ENCODE results near the gene SLC35E4. TPM values are rescaled to one million over a fixed set of nuclear protein-coding genes. Genes with fewer than 3 reads are reported as not detected.

Gene SLC35E4
- total RNA-seq, 1 donor from 2014 or later, result 3.4 TPM

DNA sequence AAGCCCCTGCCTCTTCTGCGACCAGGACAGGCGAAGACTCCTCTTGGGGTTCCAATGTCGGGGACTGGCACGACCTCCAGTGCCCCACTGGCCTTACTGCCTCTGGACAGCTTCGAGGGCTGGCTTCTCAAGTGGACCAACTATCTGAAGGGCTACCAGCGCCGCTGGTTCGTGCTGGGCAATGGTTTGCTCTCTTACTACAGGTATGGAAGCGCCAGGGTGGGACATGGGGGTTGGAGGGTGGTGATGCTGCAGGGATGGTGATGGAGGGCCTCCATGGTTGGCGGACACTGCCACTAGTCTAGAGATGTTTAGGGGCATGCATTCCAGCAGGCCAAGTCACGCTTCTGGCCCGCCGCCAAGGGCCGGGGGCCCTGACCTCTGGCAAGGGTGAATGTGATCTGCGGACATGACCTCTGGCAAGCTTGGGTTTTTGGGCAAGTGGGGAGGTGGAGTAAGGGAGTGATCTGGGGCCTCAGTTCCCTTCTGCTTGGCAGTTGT is 59.8 kb downstream of the SLC35E4 start:
- DNase-seq (ENCODE audit: extremely low spot score, unreplicated experiment), result no peak
- no peaks in the 10 kb centered on the region for H3K9me3 Mint-ChIP-seq
- H3K4me1 Mint-ChIP-seq (ENCODE audit: unreplicated experiment), result peaks cover 15% of the 10 kb centered on the region
- H3K27ac Mint-ChIP-seq, result peak overlapping the region; percentile 24
- peak overlapping the region; percentile 86 for H3K4me3 Mint-ChIP-seq
- H3K27me3 Mint-ChIP-seq, result peaks cover 17% of the 10 kb centered on the region
- H3K36me3 Mint-ChIP-seq, result no peaks in the 10 kb centered on the region
- TF ChIP-seq, protein P1, sequence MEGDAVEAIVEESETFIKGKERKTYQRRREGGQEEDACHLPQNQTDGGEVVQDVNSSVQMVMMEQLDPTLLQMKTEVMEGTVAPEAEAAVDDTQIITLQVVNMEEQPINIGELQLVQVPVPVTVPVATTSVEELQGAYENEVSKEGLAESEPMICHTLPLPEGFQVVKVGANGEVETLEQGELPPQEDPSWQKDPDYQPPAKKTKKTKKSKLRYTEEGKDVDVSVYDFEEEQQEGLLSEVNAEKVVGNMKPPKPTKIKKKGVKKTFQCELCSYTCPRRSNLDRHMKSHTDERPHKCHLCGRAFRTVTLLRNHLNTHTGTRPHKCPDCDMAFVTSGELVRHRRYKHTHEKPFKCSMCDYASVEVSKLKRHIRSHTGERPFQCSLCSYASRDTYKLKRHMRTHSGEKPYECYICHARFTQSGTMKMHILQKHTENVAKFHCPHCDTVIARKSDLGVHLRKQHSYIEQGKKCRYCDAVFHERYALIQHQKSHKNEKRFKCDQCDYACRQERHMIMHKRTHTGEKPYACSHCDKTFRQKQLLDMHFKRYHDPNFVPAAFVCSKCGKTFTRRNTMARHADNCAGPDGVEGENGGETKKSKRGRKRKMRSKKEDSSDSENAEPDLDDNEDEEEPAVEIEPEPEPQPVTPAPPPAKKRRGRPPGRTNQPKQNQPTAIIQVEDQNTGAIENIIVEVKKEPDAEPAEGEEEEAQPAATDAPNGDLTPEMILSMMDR (conservative IDR thresholded peaks at IDR 0.05), result no peak

DNA sequence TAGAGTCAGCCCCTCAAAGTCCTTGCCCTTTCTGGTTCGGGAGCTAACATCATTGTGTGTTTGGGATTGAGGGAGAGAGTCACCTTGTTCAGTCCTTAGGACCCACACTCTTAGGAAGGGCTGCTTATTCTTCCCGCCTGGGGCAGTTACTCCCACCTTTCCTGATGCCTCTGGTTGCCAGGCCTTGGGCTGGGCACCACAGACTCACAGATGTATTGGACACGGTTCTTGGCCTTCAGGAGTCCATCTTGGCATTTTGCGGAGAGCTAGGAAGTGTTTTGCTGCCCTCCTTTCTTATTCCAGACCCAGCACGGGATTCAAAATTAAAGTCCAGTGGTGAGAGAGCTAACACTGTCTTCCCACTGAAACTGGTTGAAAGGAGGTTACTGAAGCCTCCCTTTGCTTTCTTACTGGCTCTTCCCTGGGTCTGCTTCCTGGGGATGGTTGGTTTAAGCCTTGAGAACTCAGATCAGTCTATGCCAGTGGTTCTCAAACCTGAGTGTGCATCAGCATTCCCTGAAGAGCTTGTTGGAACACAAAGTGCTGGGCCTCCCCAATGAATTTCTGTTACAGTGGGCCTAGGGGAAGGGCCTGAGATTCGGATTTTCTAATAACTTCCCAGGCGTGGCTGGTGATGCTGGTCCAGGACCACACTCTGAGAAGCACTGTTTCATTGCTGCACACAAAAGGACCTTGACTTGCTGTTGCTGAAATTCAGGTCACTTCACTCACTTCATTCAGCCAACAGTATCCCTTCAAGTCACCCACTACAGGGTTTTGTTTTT is 60.5 kb downstream of the SLC35E4 start:
- H3K4me3 Mint-ChIP-seq, result peak overlapping the region; percentile 86
- H3K36me3 Mint-ChIP-seq, result no peaks in the 10 kb centered on the region
- peaks cover 17% of the 10 kb centered on the region for H3K27me3 Mint-ChIP-seq
- H3K4me1 Mint-ChIP-seq (ENCODE audit: unreplicated experiment), result peaks cover 15% of the 10 kb centered on the region
- no peaks in the 10 kb centered on the region for H3K9me3 Mint-ChIP-seq
- H3K27ac Mint-ChIP-seq, result peak overlapping the region; percentile 24
- TF ChIP-seq, protein P1 (conservative IDR thresholded peaks at IDR 0.05), result no peak
- no peak for DNase-seq (ENCODE audit: extremely low spot score, unreplicated experiment)

Other genes starting within 250 kb of the SLC35E4 start
- gene RNF215, start 248.4 kb upstream of the SLC35E4 start, total RNA-seq (ENCODE audit: low replicate concordance), result 16.9 and 29.2 TPM in 2 replicates
- 7.9 and 9.6 TPM in 2 replicates for gene SEC14L2, start 238.8 kb upstream of the SLC35E4 start, total RNA-seq (ENCODE audit: low replicate concordance)
- 16.1 and 20.6 TPM in 2 replicates for gene MTFP1, start 210.0 kb upstream of the SLC35E4 start, total RNA-seq (ENCODE audit: low replicate concordance)
- gene SEC14L3, start 163.8 kb upstream of the SLC35E4 start, total RNA-seq (ENCODE audit: low replicate concordance), result not detected in 2 replicates
- not detected in 2 replicates for gene SEC14L4, start 130.1 kb upstream of the SLC35E4 start, total RNA-seq (ENCODE audit: low replicate concordance)
- 0.98 and 1.5 TPM in 2 replicates for gene SEC14L6, start 89.0 kb upstream of the SLC35E4 start, total RNA-seq (ENCODE audit: low replicate concordance)
- 5.0 and 5.9 TPM in 2 replicates for gene GAL3ST1, start 61.1 kb upstream of the SLC35E4 start, total RNA-seq (ENCODE audit: low replicate concordance)
- gene PES1, start 43.9 kb upstream of the SLC35E4 start, total RNA-seq (ENCODE audit: low replicate concordance), result 71.3 and 77.0 TPM in 2 replicates
- gene TCN2, start 28.6 kb upstream of the SLC35E4 start, total RNA-seq (ENCODE audit: low replicate concordance), result 9.0 and 14.5 TPM in 2 replicates
- 12.4 and 13.8 TPM in 2 replicates for gene DUSP18, start 32.1 kb downstream of the SLC35E4 start, total RNA-seq (ENCODE audit: low replicate concordance)
- gene OSBP2, start 59.1 kb downstream of the SLC35E4 start, total RNA-seq (ENCODE audit: low replicate concordance), result 8.1 and 9.5 TPM in 2 replicates